Activated naive CD4-positive, alpha-beta T cell (primary cell): ENCODE data around the gene PBXIP1.

Experiments
- DNase-seq, 4 experiments: peaks; one replicate each; lab custom pipeline; 2025; lab: John Stamatoyannopoulos, UW

PBXIP1 gene

DNA sequence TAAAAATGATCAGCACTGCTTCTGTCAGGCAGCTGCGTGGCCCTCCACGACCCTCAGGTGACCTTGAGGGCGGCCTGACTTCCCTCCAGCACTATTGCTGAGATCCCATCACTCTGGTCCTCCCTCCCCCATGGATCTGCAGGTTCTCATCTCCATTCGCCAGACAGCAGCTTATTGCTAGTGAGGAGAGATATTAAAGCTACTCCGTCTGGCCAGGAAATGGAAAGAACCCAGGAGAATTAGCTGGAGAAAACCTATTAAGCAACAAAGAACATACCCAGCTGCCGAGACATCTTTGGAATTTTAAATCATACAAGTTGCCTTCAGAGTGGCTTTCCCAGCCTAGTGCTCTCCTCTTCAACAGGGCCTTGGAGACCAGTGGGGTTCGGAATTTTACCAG is 60.1 kb downstream of the PBXIP1 start:
- DNase-seq, result no peak
